GM18951 (cell line): ENCODE measurements around the gene CD74.

Source experiments
- POLR2A ChIP-seq: IDR thresholded peaks from 4 replicates; pipeline ENCODE4 v1.6.1; 2011; ENCODE audit warnings: mild to moderate bottlenecking; ENCODE audit not compliant: insufficient read length, insufficient read depth; ENCODE audit errors: extremely low read depth
- in situ Hi-C: fragments of 300-500 bp; cut with MboI; formaldehyde crosslinking; loops from one replicate; pipeline ENCODE4 v1.12.0; 2022; ENCODE audit warnings: low sequenced_read_pairs, mixed read lengths, inconsistent platforms; ENCODE audit not compliant: unreplicated experiment

Gene CD74

GRCh38 chr5:150448334-150448733, 35.6 kb upstream of the CD74 start:
- in situ Hi-C loops, result no loop called here

GRCh38 chr5:150447188-150447587, 34.5 kb upstream of the CD74 start:
- TF ChIP-seq POLR2A, result no peak
- in situ Hi-C loops, result no loop called here

More at GRCh38 chr5:150448334-150448733, 35.6 kb upstream of the CD74 start:
- TF ChIP-seq POLR2A, result no peak

GRCh38 chr5:150446583-150446982, 33.9 kb upstream of the CD74 start:
- in situ Hi-C loops, result no loop called here
- TF ChIP-seq POLR2A, result no peak

- TF ChIP-seq POLR2A, result no peak
- in situ Hi-C loops, result no loop called here
Measured at GRCh38 chr5:150446088-150446487, 33.4 kb upstream of the CD74 start.

- peak; percentile 17 for TF ChIP-seq POLR2A
- in situ Hi-C loops, result no loop called here
Measured at GRCh38 chr5:150444770-150445169, 32.1 kb upstream of the CD74 start.

- no peak for TF ChIP-seq POLR2A
- in situ Hi-C loops, result no loop called here
Measured at GRCh38 chr5:150443242-150444075, 30.7 kb upstream of the CD74 start.

- no peak for TF ChIP-seq POLR2A
- in situ Hi-C loops, result no loop called here
Measured at GRCh38 chr5:150442699-150443080, 30.0 kb upstream of the CD74 start.

- TF ChIP-seq POLR2A, result no peak
- in situ Hi-C loops, result no loop called here
Measured at GRCh38 chr5:150441813-150442698, 29.3 kb upstream of the CD74 start.

GRCh38 chr5:150440948-150441812, 28.5 kb upstream of the CD74 start:
- no peak for TF ChIP-seq POLR2A
- in situ Hi-C loops, result no loop called here

- no peak for TF ChIP-seq POLR2A
- in situ Hi-C loops, result no loop called here
Measured at GRCh38 chr5:150438873-150439546, 26.3 kb upstream of the CD74 start.

GRCh38 chr5:150436141-150436680, 23.5 kb upstream of the CD74 start:
- in situ Hi-C loops, result no loop called here

GRCh38 chr5:150434464-150434863, 21.8 kb upstream of the CD74 start:
- TF ChIP-seq POLR2A, result no peak

More at GRCh38 chr5:150436141-150436680, 23.5 kb upstream of the CD74 start:
- no peak for TF ChIP-seq POLR2A

More at GRCh38 chr5:150434464-150434863, 21.8 kb upstream of the CD74 start:
- in situ Hi-C loops, result no loop called here
